ENCODE results near the gene TM4SF5.
A peak's percentile ranks its signal among the peaks of the same experiment; 100 is the strongest.

TM4SF5 gene

GRCh38 chr17:4740025-4740351 is 31.7 kb upstream of the TM4SF5 start:
- in situ Hi-C loops (cut with HindIII; ENCODE audit: low pct_ligation_motif_present, low sequenced_read_pairs), result no loop called here
- Histone ChIP-seq H3K27me3 (replicated peaks) (peaks cover 19% of the 10 kb centered on the region), H3K4me3 (ENCODE audit: low read depth, low read length) (peak overlapping the region; percentile 63)

DNA sequence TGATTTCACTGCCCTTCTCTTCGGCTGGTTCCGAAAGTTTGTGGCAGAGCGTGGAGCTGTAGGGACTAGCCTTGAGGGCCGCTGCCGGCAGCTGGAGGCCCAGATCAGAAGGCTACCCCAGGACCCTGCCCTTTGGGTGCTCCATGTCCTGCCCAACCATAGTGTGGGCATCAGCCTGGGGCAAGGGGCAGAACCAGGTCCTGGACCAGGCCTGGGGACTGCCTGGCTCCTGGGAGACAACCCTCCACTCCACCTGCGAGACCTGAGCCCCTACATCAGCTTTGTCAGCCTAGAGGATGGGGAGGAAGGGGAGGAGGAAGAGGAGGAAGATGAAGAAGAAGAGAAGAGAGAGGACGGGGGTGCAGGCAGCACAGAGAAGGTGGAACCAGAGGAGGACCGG is 31.1 kb upstream of the TM4SF5 start:
- DNase-seq, result no peak
- Histone ChIP-seq H3K4me3 (ENCODE audit: low read depth, low read length) (no peak overlapping the region), H3K36me3 (replicated peaks) (no peaks in the 10 kb centered on the region), H3K27me3 (replicated peaks) (peaks cover 24% of the 10 kb centered on the region), H3K27ac (no peak overlapping the region)
- in situ Hi-C loops (cut with HindIII; ENCODE audit: low pct_ligation_motif_present, low sequenced_read_pairs), result no loop called here
- TF ChIP-seq, protein P1, sequence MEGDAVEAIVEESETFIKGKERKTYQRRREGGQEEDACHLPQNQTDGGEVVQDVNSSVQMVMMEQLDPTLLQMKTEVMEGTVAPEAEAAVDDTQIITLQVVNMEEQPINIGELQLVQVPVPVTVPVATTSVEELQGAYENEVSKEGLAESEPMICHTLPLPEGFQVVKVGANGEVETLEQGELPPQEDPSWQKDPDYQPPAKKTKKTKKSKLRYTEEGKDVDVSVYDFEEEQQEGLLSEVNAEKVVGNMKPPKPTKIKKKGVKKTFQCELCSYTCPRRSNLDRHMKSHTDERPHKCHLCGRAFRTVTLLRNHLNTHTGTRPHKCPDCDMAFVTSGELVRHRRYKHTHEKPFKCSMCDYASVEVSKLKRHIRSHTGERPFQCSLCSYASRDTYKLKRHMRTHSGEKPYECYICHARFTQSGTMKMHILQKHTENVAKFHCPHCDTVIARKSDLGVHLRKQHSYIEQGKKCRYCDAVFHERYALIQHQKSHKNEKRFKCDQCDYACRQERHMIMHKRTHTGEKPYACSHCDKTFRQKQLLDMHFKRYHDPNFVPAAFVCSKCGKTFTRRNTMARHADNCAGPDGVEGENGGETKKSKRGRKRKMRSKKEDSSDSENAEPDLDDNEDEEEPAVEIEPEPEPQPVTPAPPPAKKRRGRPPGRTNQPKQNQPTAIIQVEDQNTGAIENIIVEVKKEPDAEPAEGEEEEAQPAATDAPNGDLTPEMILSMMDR (IDR thresholded peaks at IDR 0.05; ENCODE audit: low read depth, low read length, missing control alignments), result no peak

More at GRCh38 chr17:4740025-4740351, 31.7 kb upstream of the TM4SF5 start:
- DNase-seq, result no peak
- TF ChIP-seq, protein P1 (IDR thresholded peaks at IDR 0.05; ENCODE audit: low read depth, low read length, missing control alignments), result no peak
- no peaks in the 10 kb centered on the region for H3K36me3 ChIP-seq (replicated peaks)
- H3K27ac ChIP-seq, result no peak overlapping the region

- Histone ChIP-seq H3K27ac (no peak overlapping the region), H3K27me3 (replicated peaks) (peaks cover 28% of the 10 kb centered on the region), H3K36me3 (replicated peaks) (no peaks in the 10 kb centered on the region), H3K4me3 (ENCODE audit: low read depth, low read length) (no peak overlapping the region)
- no peak for DNase-seq
- TF ChIP-seq, protein P1 (IDR thresholded peaks at IDR 0.05; ENCODE audit: low read depth, low read length, missing control alignments), result no peak
- in situ Hi-C loops (cut with HindIII; ENCODE audit: low pct_ligation_motif_present, low sequenced_read_pairs), result no loop called here
Observed at GRCh38 chr17:4741544-4741943, 30.1 kb upstream of the TM4SF5 start.

DNA sequence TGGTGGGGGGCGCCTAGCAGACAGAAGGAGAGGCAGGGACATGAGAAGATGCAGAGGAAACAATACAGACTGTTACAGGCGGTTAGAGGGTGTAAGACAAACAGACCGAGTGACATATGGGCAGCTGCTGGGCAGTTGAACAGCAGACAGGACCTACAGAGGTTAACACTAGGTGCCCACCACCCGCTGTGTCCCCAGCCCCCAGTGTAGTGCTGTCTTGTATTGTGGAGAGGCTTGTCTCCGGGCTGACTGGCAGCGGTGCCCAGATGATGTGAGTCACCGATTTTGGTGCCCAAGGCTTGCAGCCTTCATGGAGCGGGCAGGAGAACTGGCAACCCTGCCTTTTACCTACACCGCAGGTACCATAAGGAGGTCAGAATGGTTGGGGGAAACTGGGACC is 29.6 kb upstream of the TM4SF5 start:
- TF ChIP-seq, protein P1 (IDR thresholded peaks at IDR 0.05; ENCODE audit: low read depth, low read length, missing control alignments), result no peak
- no peak for DNase-seq
- no peak overlapping the region for H3K4me3 ChIP-seq (ENCODE audit: low read depth, low read length)
- H3K36me3 ChIP-seq (replicated peaks), result no peaks in the 10 kb centered on the region
- in situ Hi-C loops (cut with HindIII; ENCODE audit: low pct_ligation_motif_present, low sequenced_read_pairs), result no loop called here
- H3K27me3 ChIP-seq (replicated peaks), result peaks cover 28% of the 10 kb centered on the region
- H3K27ac ChIP-seq, result no peak overlapping the region

GRCh38 chr17:4742629-4743028 is 29.1 kb upstream of the TM4SF5 start:
- Histone ChIP-seq H3K27ac (no peak overlapping the region), H3K4me3 (ENCODE audit: low read depth, low read length) (no peak overlapping the region), H3K36me3 (replicated peaks) (no peaks in the 10 kb centered on the region), H3K27me3 (replicated peaks) (peaks cover 28% of the 10 kb centered on the region)
- in situ Hi-C loops (cut with HindIII; ENCODE audit: low pct_ligation_motif_present, low sequenced_read_pairs), result no loop called here
- TF ChIP-seq, protein P1 (IDR thresholded peaks at IDR 0.05; ENCODE audit: low read depth, low read length, missing control alignments), result no peak
- DNase-seq, result no peak

DNA sequence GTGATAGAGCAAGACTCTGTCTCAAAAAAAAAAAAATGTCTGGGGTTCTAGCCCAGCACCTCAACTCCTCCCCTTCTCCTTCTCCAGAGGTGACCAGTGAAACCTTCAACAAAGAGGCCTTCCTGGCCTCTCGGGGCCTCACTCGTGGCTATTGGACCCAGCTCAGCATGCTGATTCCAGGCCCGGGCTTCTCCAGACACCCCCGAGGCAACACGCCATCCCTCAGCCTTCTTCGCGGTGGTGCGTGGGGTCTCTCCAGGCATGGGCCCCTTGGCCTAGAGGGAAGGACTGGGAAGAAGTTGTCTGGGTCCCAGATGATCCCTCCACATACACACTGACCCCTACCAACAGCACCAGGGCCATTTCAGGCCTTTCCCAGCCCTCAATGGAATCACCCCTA is 28.5 kb upstream of the TM4SF5 start:
- Histone ChIP-seq H3K27ac (no peak overlapping the region), H3K36me3 (replicated peaks) (no peaks in the 10 kb centered on the region), H3K4me3 (ENCODE audit: low read depth, low read length) (no peak overlapping the region), H3K27me3 (replicated peaks) (peaks cover 26% of the 10 kb centered on the region)
- in situ Hi-C loops (cut with HindIII; ENCODE audit: low pct_ligation_motif_present, low sequenced_read_pairs), result no loop called here
- no peak for DNase-seq
- TF ChIP-seq, protein P1 (IDR thresholded peaks at IDR 0.05; ENCODE audit: low read depth, low read length, missing control alignments), result no peak

All from brain microvascular endothelial cell (primary cell).